ENCODE data around the gene NUDCD3.

The NUDCD3 gene

DNA sequence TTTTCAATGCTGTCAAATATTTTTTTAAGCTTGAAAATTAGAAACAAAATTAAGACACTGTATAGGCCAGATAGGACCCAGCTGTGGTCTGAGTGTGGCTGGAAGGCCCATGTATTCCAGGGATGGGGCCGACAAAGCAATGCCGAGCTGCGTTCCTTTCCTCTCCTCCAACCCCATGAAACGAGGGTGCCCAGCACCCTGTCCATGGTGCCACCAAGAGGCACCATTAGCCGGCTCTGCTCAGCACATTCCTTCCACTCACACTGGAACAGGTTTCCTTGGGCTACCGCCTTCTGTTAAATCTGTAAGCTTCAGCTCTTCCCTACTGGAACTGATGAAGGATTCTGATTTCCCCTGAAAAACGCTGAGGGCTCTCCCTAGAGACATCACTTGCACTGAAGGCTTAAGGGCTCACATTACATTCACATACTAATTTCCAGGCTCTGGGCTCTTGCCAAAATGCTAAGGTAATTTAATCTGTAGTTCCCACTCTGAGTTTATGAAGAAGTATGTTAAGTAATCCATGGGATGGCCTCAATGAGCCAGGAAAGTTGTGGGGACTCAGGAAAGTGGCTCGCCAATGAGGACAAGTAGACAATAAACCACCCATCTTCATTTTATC lies 91.4 kb downstream of the NUDCD3 start:
- no peak for DNase-seq (ENCODE audit: low read depth)

DNA sequence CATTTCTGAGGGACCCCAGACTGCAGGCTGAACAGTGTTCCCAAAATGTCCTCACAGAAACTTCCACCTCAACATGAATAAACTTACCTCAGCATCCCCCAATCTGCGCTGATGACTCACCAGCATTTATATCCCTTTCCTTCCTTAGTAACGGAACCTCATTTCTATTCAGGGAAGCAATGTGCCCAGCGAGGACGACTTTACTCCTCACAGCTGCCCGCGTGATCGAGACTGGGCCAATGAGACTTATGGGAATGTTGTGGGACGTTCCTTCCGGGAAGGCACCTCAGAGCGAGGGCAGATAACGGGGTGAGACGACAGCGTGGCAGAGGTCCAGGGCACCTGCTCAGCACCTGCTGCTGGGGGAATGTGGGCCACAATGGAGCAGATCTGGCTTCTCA lies 91.9 kb downstream of the NUDCD3 start:
- DNase-seq (ENCODE audit: low read depth) = no peak

DNA sequence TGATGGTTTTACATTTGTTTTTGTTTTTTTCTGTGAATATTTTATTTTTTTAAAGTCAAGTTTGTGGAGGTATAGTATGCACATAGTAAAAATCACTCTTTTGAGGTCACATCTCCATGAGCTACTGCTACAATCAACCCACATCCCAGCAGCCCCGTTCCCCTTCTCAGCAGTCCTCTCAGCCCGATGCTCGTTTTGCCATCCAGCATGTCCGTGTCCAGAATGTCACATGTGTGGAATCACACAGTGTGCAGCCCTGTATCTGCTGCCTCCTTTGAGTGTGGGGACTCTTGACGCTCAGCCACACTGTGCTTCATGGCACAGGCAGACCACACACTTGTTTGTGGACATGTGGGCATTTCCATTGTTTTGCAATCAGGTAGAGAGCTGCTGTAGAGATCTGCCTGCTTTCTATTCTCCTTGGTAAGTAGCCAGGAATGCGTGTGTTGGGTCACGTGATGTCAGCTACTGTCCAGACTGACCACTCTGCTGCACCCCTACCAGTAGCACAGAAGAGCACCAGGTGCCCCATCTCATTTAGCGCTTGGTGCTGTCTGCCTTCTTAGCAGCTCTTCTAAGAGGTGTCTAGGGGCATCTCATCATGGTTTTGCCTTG lies 93.4 kb downstream of the NUDCD3 start:
- no peak for DNase-seq (ENCODE audit: low read depth)

DNA sequence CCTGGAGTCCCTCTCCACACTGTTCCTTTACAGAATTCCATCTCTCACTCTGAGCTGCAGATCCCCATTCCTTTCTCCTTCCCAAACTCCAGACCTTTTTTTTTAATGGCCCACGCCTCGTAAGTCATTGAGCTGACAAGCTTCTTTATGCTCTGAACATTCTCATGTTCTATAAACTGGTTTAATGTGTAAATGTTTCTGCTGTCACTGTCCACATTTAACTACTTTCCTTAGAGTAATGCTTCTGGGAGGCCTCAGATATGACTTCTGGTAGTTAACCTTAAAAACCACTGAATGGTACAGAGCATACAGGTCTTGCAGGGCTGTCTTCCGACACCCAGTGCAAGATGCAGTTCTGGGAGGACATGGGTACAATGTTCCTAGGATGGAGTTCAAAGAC lies 94.0 kb downstream of the NUDCD3 start:
- DNase-seq (ENCODE audit: low read depth) = no peak

DNA sequence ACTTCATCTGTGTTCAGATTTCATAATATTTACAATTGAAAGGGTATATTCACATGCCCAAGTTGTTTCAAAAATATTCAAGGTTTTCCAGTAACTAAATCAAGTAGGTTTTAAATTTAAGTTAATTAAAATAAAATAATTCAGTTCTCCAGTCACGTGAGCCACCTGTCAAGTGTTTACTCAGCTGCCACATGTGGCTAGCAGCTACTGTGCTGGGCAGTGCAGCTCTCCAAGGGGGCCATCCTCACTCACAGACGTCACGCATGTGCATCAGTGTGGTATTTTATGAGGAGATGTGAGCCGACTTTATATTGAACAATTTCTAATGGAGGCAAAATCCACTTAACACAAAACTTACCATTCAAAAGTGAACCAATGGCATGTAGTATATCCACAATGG lies 95.4 kb downstream of the NUDCD3 start:
- DNase-seq (ENCODE audit: low read depth) = no peak

DNA sequence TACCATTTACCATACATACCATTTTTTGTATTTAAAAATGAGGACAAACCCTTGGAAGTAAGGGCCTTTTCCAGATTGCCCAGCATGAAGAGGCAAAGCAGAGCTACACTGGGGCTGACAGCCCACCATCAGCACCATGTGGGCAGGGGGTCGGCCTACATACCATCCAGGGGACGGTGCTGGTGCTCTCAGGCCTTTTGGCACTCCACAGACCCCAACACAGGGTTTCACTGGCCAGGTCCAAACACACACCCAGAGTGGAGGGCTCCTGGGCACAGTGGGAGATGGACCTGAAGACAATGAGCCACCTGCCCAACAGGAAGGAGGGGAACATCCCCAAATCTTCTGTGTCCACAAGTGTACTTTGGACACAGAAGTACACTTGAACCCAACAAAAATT lies 95.8 kb downstream of the NUDCD3 start:
- no peak for DNase-seq (ENCODE audit: low read depth)

DNA sequence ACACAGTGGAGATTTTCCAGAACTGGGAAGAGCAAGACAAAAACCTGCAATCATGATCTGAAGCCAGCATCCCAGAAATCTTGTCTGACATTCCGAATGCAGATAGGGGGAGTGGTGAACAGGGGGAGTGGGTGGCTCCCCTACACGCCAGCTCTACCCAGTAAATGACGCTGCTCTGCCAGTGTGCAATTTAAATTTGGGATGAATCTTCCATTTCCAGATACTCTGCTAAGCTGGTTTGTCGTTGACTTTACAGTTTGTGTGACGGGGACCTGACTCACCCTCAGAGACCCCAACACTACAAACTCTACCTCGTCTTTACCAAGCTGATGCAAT lies 96.4 kb downstream of the NUDCD3 start:
- no peak for DNase-seq (ENCODE audit: low read depth)

DNA sequence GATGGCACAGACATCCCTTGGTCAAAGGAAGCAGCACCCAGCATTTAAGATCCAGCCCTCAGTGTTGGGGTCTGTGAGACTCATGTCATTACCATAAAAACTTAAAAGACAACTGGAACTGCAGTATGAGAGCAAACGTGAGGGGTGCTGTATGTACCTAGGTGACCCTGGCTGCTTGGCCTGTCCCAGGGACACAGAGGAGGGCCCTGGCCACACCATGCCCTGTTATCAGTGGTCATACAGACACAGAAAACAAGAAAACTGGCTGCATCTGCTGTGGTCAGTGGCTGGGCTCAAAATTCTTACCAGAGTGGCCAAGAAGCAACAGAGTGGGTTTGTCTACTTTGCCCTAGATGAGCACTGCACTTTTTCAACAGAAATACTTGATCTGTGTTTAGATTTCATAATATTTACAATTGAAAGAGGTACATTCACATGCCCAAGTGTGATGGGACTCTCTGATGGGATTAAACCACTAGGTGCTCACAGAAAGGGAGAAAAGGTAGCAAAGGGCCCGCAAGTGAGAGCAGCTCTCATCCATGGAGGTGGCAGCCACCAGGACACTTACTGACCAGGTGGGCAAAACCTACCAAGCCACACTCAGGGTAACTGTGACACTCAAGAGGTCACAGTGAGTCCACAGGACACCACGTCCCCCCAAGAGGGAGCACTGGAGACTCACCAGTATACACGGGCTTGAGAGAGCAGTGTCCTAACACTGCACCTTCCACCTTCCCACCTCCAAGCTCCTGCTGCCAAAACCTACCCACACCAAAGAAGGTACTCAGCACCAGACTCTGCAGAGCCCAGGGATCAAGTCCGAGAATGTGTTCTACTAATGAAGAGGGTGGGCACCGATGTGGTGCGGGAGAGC lies 97.0 kb downstream of the NUDCD3 start:
- no peak for DNase-seq (ENCODE audit: low read depth)

DNA sequence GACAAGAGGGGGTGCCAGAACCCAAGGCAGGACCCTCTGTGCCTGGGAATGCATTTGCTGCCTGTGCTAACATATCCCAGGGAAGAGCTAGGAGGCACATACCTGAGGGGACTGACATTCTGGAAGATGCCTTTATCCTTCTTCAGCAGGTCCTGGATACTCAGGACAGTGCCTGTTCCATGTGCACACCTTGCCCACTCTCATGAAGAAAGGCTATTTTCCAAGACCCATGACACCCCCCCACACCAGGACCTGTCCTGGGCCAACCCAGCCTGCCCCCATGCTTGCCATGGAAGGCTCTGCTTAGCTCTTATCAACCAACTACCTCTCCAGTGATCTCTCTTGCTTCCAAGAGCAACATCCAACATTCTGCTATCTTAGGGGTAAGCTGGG lies 97.8 kb downstream of the NUDCD3 start:
- no peak for DNase-seq (ENCODE audit: low read depth)

DNA sequence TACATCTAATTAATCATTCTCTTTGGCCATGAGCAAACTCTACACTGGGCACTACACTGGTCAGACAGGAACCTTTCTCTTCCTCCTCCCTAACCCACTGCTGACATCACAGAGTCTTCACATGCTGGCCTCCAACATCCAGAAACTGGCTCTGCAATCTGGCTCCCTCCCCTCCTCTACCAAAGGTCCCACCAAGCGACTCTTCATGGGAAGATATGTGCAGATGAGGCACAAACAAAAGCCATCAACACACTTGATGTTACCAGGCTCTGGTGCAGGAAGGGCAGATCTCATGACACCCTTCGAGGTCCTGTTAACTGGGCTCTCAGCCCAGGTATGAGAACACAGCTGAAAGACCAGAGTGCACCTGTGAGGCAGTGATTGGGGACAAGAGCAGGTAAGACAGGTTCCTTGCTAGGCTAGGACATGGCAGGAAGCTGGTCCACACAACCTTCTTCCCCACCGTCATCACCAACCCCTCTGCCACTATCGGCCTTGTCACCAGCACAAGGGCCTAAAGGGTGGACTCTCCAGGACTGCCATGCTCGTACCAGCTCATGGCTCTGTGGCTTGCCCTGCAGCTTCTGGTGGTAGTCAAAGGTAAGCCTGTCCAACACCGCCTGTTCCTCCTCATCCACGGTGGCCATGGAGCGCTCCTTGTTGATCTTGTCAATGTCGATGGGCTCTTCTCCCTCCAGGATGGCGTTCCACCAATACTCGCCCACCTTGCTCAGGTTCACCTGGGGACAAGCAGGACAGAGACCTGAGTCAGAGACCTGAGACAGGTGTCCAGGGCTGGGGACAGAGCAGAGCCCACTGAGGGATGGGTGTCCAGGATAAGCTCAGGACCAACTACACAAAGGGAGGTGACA lies 98.5 kb downstream of the NUDCD3 start:
- no peak for DNase-seq (ENCODE audit: low read depth)

DNA sequence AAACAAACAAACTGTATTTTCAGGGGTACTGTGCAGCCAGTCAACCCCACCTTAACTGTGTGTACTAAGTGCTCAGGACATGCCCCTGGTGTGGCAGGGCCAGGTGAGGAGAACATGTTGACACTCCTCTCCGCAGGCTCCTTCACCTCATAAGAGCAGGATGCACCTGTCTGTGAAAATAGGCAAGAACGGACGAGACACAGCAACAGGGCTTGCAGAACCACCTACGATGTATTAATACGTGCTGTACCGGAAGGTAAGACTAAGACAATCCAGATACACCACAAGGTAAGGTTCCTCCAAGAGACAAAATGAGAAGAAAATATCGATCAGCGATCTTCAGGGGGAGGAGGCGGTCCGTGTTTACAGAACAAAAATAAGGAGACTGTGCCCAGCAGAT lies 99.3 kb downstream of the NUDCD3 start:
- no peak for DNase-seq (ENCODE audit: low read depth)

DNA sequence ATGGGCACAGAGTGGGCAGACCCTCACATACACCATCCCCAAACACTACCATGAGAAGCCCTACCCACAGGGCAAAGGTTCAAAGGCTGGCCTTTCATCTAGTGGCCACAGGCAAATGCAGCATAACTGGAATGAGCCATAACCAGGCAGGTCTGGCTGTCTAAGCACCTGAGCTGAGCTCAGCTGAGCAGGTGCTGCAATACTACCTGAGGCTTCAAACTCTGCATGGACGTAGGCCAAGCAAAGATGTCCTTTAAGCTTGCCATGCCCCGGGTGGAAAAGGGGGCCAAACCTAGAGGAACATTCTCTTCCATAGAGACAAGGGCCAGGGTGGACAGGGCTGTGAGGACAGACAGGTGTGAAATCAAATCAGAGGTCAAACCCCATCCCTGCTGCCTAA lies 99.8 kb downstream of the NUDCD3 start:
- no peak for DNase-seq (ENCODE audit: low read depth)

DNA sequence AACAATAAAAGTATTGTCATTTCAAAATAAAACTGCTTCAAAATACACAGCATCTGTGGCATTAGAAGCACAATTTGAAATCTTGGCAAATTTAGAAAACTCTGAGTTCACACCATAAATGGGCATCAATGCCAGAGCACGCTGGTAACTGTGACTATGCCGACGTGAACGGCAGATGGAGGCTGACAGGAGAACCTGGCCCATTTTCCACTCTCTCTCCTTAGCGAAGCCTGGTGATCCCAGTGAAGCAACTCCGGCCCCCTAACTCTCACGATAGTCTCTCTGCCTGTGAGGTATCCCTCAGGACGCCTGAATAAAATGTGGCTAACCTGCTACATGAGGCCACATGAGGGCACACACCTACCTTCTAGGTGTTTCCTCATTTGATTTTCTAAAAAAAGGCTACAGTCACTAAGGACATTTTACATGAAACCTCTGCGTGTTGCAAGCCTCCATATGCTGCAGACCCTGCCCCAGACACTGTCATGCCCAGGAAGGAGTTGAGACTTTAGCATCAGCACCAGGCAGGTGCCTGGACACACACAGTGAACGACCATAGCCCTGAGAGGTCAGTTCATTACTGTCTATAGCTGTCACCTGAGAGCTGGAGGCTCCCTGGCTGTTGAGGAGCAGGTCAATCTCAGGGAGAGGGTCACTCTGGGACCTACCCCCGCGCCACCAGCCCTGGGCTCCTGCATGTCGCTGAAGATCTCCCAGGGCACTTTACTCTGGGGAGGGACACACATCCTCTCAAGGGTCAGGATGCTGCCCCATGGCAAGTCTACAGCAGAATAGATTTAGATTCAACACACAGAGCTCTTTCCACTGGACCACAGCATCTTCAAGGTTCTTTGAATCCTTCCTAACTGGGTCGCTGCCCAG lies 102.1 kb downstream of the NUDCD3 start:
- no peak for DNase-seq (ENCODE audit: low read depth)

DNA sequence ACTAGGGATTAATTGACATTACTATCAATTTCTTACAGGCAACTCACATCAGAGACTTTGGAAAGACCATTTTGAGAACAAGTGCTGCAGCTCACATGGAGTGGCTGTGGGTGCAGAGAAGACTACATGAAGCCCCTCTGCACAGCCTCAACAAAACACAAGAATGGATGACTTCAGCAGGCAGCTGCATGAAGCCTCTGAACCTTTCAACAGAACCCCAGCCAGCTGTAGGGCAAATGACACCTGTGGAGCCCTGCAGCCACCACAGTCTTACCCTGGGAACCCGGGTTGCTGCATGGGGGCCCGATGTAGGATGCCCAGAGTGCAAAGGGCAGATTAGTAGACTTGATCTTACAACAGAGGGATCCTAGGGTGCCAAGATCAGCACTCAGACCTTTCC lies 103.1 kb downstream of the NUDCD3 start:
- DNase-seq (ENCODE audit: low read depth) = no peak

DNA sequence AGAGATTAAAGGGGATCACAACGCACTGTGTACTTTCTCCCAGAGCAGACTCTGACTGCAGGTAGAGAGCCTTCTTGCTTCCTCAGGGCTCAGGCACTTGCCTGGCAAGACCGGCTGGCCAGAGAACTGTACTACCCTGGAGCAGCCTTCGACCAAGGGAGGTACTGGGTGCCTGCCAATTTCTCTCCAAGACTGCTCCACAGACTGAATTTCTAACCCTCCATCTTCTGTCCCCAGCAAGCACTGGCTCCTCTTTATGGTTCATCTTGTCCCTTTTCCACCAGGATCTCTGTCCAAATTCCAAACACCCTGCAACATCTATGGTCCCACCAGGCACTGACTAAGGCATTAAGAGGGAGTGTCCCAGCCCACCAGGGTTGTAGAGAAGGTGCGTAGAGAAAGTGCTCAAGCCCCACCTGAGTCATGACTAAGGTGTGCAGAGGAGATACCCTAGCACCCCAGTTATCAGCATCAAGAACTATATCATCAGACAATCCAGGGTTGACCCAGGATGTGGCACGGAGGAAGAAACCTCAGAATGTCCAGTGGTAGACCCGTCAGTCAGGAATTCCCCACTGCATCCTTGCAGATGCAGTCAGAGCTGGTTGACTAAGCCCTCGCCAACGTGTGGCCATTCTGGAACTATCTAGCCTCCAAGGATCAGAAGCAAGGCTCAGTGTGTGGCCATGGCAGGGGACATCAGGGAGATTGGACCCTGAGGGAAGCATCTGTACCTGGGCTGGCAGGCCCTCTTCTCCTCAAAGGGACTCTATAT lies 104.1 kb downstream of the NUDCD3 start:
- no peak for DNase-seq (ENCODE audit: low read depth)

DNA sequence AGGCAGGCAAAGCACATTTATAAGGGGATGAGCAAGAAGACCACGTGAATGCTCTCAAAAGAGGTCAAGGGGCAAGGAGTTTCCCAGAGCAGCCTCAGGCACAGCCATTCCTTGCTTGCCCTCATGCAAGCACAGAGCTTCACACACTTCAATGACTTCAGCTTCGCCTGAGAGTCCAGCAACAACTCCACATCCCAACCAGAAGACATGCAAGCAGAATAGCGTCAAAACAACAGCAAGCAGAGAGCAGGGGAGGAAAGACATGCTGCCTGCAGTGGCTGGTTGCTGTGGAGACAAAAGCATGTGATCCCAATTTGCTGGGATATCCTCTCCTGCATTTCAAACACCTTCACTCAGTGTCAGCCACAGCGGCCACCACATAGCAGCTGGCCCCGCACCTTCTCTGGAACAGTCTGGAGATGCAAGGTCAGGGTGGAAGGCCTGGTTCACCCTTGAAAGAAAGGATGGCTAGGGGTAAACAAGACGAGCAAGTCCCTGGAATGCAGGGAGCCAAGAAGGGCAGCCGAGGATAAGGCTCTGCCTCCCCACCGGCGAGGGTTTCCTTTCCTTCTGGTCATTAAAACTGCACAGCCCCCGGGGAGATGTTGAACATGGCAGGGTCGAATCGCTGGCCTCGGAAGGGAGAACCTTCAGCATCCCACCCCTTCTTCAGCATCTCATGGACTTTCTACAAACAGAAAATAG lies 104.9 kb downstream of the NUDCD3 start:
- no peak for DNase-seq (ENCODE audit: low read depth)

DNA sequence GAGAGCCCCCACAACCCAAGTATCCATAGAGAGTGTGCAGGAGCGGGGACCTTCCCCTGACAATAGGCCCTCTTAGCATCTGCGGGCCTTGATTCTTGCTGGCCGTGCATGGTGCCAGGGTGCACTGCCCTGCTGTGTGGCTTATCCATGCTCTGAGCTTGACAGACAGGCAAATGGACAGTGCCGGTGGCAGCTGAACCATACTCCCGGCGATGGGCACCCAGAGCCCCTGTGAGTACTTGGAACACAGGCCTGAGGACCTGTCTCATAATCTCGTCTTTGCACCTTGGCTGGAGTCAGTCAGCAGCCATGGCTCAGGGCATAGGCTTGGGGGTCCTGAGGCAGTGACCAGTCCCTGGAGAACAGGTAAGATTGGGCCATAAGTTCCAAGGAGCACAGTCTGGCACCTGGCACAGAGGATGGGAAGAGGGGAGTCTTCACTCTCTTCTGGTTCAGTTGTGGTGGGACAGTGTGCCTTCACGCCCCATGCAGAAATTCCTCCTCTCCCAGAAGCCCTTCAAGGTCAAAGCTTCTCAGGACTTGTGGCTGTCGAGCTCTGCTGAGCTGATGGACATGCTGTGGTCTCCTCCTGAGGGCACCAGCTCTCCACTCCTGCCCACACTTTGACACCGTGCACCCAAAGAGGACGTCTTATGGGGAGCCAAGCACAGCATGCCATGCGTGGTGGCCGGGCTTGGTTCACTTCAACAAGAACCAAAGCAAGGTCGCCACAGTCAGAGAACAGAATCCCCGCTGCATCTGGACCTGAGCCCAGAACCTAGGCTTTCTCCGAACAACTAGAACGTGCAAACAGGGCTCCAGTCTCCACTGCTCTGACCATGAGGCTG lies 105.6 kb downstream of the NUDCD3 start:
- DNase-seq (ENCODE audit: low read depth) = no peak

DNA sequence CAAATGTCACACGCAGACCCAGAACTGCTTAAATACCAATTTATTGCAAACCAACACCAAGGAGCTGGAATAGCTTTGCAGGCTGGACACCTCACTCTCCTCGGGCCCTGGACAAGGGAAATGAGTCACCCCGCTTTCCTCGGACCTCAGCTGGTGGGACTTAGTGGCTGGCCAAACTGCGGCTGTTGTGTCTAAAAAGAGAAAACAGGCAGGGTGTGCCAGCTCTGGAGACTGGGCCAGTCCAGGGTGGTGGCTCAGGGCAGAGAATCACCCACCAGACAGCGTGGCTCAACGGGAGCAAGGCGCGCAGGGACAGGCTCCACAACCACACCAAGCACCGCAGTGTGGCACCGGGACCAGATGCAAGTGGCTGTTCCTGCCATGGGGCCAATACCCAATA lies 106.9 kb downstream of the NUDCD3 start:
- DNase-seq (ENCODE audit: low read depth) = no peak

Data from activated T-cell treated with anti-CD3 and anti-CD28 coated beads for 48 hours (primary cell).